ENCODE data around the gene PPP1CA. TPM values are rescaled to one million over a fixed set of nuclear protein-coding genes. Genes with fewer than 3 reads are reported as not detected.

The PPP1CA gene
- total and polyA plus RNA-seq, 7 donors = 72.6 to 191 (median 108) TPM

- 11 to 22% (median 20%) methylated on average over 24 to 40 of the region's 40 CpGs for WGBS, 3 donors
- ATAC-seq (peak; percentile 70 to 82 (median 79)), DNase-seq (peak; percentile 84 to 85)
- intact Hi-C loops (cut with DNase I) = no loop called here
- Histone ChIP-seq H3K9me3 (no peaks in the 10 kb centered on the region), H3K4me3 (peak overlapping the region; percentile 76), H3K27ac (peak overlapping the region; percentile 65), H3K27me3 (ENCODE audit: insufficient read depth in 3 of 3, low read length in 2 of 3) (peaks cover 0 to 38% (median 8%) of the 10 kb centered on the region in 3 donors), H3K36me3 (ENCODE audit: insufficient read depth in 1 of 2, low read depth in 1 of 2) (no peaks in the 10 kb centered on the region), H3K4me1 (peaks cover 16% of the 10 kb centered on the region)
- peak; percentile 42 for TF ChIP-seq CTCF (IDR thresholded peaks at IDR 0.05)
These were observed 27.7 kb downstream of the PPP1CA start for GRCh38 chr11:67373648-67374570.

- TF ChIP-seq CTCF (IDR thresholded peaks at IDR 0.05) = no peak
- ATAC-seq = peak; percentile 30 to 47 (median 39)
- DNase-seq = peak; percentile 69 to 73
- peaks cover 16% of the 10 kb centered on the region for H3K4me1 ChIP-seq
- WGBS, 3 donors = 0 to 1% (median 0%) methylated on average over 30 to 71 of the region's 76 CpGs
- H3K27me3 ChIP-seq (ENCODE audit: insufficient read depth in 3 of 3, low read length in 2 of 3) = peaks cover 0 to 38% (median 8%) of the 10 kb centered on the region in 3 donors
- peak within 1 kb of the TSS; percentile 76 for H3K4me3 ChIP-seq
- no peaks in the 10 kb centered on the region for H3K36me3 ChIP-seq (ENCODE audit: insufficient read depth in 1 of 2, low read depth in 1 of 2)
- H3K27ac ChIP-seq = peak within 1 kb of the TSS; percentile 65
- no peaks in the 10 kb centered on the region for H3K9me3 ChIP-seq
- intact Hi-C loops (cut with DNase I) = no loop called here
These were observed 28.5 kb downstream of the PPP1CA start, which contains the start of gene CLCF1 for GRCh38 chr11:67372993-67373647. TSS of gene CLCF1 (minus strand) at chr11:67373598. CDS start at chr11:67373539, 59 bp downstream.

- Histone ChIP-seq H3K9me3 (no peaks in the 10 kb centered on the region), H3K4me1 (peaks cover 16% of the 10 kb centered on the region), H3K36me3 (ENCODE audit: insufficient read depth in 1 of 2, low read depth in 1 of 2) (no peaks in the 10 kb centered on the region), H3K27ac (peak overlapping the region; percentile 65), H3K4me3 (peak overlapping the region; percentile 76), H3K27me3 (ENCODE audit: insufficient read depth in 3 of 3, low read length in 2 of 3) (peaks cover 0 to 44% (median 8%) of the 10 kb centered on the region in 3 donors)
- intact Hi-C loops (cut with DNase I) = no loop called here
- DNase-seq = peak in 1 of 2 donors; percentile 51
- ATAC-seq = no peak
- TF ChIP-seq CTCF (IDR thresholded peaks at IDR 0.05) = no peak
- 1 to 3% (median 1%) methylated on average over 6 to 71 of the region's 78 CpGs for WGBS, 3 donors
These were observed 29.2 kb downstream of the PPP1CA start for GRCh38 chr11:67372321-67372992.

GRCh38 chr11:67371911-67372320, 29.7 kb downstream of the PPP1CA start:
- peaks cover 16% of the 10 kb centered on the region for H3K4me1 ChIP-seq
- peak overlapping the region; percentile 76 for H3K4me3 ChIP-seq
- ATAC-seq (no peak), DNase-seq (no peak)
- H3K9me3 ChIP-seq = no peaks in the 10 kb centered on the region
- H3K27me3 ChIP-seq (ENCODE audit: insufficient read depth in 3 of 3, low read length in 2 of 3) = peaks cover 0 to 48% (median 8%) of the 10 kb centered on the region in 3 donors
- intact Hi-C loops (cut with DNase I) = no loop called here
- 16 to 32% (median 18%) methylated on average over 16 of the region's 16 CpGs for WGBS, 3 donors
- no peak for TF ChIP-seq CTCF (IDR thresholded peaks at IDR 0.05)
- no peaks in the 10 kb centered on the region for H3K36me3 ChIP-seq (ENCODE audit: insufficient read depth in 1 of 2, low read depth in 1 of 2)
- H3K27ac ChIP-seq = no peak overlapping the region
